OCI-LY7 (cell line): ENCODE results near the gene ATXN1. TPM values are rescaled to one million over a fixed set of nuclear protein-coding genes. Genes with fewer than 3 reads are reported as not detected.

Experiments used
- BruUV-seq: library from RNA; stranded (reverse); fragments of 400-500 nt; replicated peaks from 2 replicates; lab custom pipeline; 2021; lab: Mats Ljungman, UMichigan
- CTCF ChIA-PET: fragments of 300-600 bp; sonication (Branson Sonifier 250); formaldehyde crosslinking; loops from one replicate; lab custom pipeline; 2022; ENCODE audit warnings: antibody characterized with exemption; ENCODE audit not compliant: unreplicated experiment; lab: Charles Lee
- POLR2A ChIA-PET: fragments of 300-600 bp; sonication (Branson Sonifier 250); formaldehyde crosslinking; loops from one replicate; lab custom pipeline; 2022; ENCODE audit warnings: antibody characterized with exemption; lab: Charles Lee
- DNase-seq: peaks from one replicate; pipeline ENCODE4 v3.0.0-alpha.2; 2015; ENCODE audit warnings: low spot score
- H2AFZ ChIP-seq: fragments of 200-600 bp; sonication (generic), shearing (Covaris generic); 2 replicates; pipeline ENCODE4 v1.6.1; 2014; ENCODE audit warnings: mild to moderate bottlenecking, antibody characterized with exemption, low read length, moderate library complexity
- H3K27ac ChIP-seq: fragments of 200-600 bp; sonication (generic); 2 replicates; pipeline ENCODE4 v1.5.1; 2014; ENCODE audit warnings: mixed run types, low read depth, mild to moderate bottlenecking, moderate library complexity, low read length, inconsistent platforms; ENCODE audit not compliant: poor library complexity, severe bottlenecking
- H3K36me3 ChIP-seq: fragments of 200-600 bp; sonication (generic); 2 replicates; pipeline ENCODE4 v1.6.1; 2014; ENCODE audit warnings: mild to moderate bottlenecking, antibody characterized with exemption, low read length, moderate library complexity, mixed read lengths; ENCODE audit not compliant: insufficient read depth
- H3K4me1 ChIP-seq: fragments of 200-600 bp; sonication (generic); 2 replicates; pipeline ENCODE4 v1.5.1; 2014; ENCODE audit warnings: mild to moderate bottlenecking, low read length; ENCODE audit not compliant: insufficient read depth, poor library complexity, severe bottlenecking
- H3K4me2 ChIP-seq: fragments of 200-600 bp; sonication (generic); 2 replicates; pipeline ENCODE4 v1.6.1; 2014; ENCODE audit warnings: mild to moderate bottlenecking, low read length
- H3K4me3 ChIP-seq: fragments of 200-600 bp; sonication (generic); 2 replicates; pipeline ENCODE4 v1.5.1; 2014; ENCODE audit warnings: mild to moderate bottlenecking, low read depth, low read length; ENCODE audit not compliant: poor library complexity, severe bottlenecking
- H3K79me2 ChIP-seq: fragments of 200-600 bp; sonication (generic); 2 replicates; pipeline ENCODE4 v1.6.1; 2016; ENCODE audit warnings: low read depth, mild to moderate bottlenecking, low read length, moderate library complexity, mixed read lengths; ENCODE audit not compliant: insufficient read depth
- H3K9me2 ChIP-seq: fragments of 200-600 bp; sonication (generic); 2 replicates; pipeline ENCODE4 v1.6.1; 2016; ENCODE audit warnings: mild to moderate bottlenecking, low read length, mixed read lengths; ENCODE audit not compliant: insufficient read depth
- H3K9me3 ChIP-seq: fragments of 200-600 bp; sonication (generic); 2 replicates; pipeline ENCODE4 v1.6.1; 2014; ENCODE audit warnings: mild to moderate bottlenecking, mixed run types, low read length, mixed read lengths
- H4K20me1 ChIP-seq: fragments of 200-600 bp; sonication (generic); 2 replicates; pipeline ENCODE4 v1.6.1; 2014; ENCODE audit warnings: mild to moderate bottlenecking, antibody characterized with exemption, low read length, moderate library complexity, mixed read lengths; ENCODE audit not compliant: insufficient read depth
- EZH2phosphoT487 ChIP-seq: fragments of 200-600 bp; sonication (generic); IDR thresholded peaks from 2 replicates; pipeline ENCODE4 v1.6.1; 2018; ENCODE audit warnings: low read depth, borderline replicate concordance, mild to moderate bottlenecking, mixed run types, antibody characterized with exemption, low read length, moderate library complexity, mixed read lengths
- intact Hi-C: fragments of 100-400 bp; cut with micrococcal nuclease; formaldehyde crosslinking; loops from one replicate; pipeline ENCODE4 v1.10.0; 2022; ENCODE audit not compliant: unreplicated experiment
- total RNA-seq, 2 experiments: library from RNA; depleted of rRNA in 1 of 2; stranded (reverse); fragments of >200 nt in 1 of 2; shearing (Covaris generic) in 1 of 2; gene quantifications; 2 replicates each; pipeline ENCODE4 v1.2.3, GENCODE V29; 2014 to 2022
- TF ChIP-seq, protein P1 (sequence below): fragments of 200-600 bp; sonication (generic); conservative IDR thresholded peaks from 2 replicates; pipeline ENCODE4 v1.5.1; 2014; ENCODE audit warnings: mild to moderate bottlenecking, antibody characterized with exemption, low read length, moderate library complexity, mixed read lengths

Gene ATXN1
- total RNA-seq, 2 experiments from 2014 or later, result not detected

GRCh38 chr6:16482702-16483314, 278.5 kb downstream of the ATXN1 start:
- Histone ChIP-seq H3K27ac (no peak overlapping the region), H3K79me2 (no peaks in the 10 kb centered on the region), H3K9me2 (no peaks in the 10 kb centered on the region), H2AFZ (no peak overlapping the region), H3K9me3 (no peaks in the 10 kb centered on the region), H3K36me3 (no peaks in the 10 kb centered on the region), H3K4me3 (no peak overlapping the region), H4K20me1 (no peaks in the 10 kb centered on the region), H3K4me1 (no peaks in the 10 kb centered on the region), H3K4me2 (no peak overlapping the region)
- no TSS peak for BruUV-seq
- CTCF ChIA-PET, result no interaction called here
- POLR2A ChIA-PET, result interaction anchor here (0.8 to 1.8 kb wide), 3 partner anchors 10 to 54 kb away, joined by 3 to 4 read pairs (median 3); no protein-coding TSS in a partner anchor
- no peak for DNase-seq
- intact Hi-C loops, result no loop called here
- TF ChIP-seq EZH2phosphoT487, result no peak
- TF ChIP-seq, protein P1, sequence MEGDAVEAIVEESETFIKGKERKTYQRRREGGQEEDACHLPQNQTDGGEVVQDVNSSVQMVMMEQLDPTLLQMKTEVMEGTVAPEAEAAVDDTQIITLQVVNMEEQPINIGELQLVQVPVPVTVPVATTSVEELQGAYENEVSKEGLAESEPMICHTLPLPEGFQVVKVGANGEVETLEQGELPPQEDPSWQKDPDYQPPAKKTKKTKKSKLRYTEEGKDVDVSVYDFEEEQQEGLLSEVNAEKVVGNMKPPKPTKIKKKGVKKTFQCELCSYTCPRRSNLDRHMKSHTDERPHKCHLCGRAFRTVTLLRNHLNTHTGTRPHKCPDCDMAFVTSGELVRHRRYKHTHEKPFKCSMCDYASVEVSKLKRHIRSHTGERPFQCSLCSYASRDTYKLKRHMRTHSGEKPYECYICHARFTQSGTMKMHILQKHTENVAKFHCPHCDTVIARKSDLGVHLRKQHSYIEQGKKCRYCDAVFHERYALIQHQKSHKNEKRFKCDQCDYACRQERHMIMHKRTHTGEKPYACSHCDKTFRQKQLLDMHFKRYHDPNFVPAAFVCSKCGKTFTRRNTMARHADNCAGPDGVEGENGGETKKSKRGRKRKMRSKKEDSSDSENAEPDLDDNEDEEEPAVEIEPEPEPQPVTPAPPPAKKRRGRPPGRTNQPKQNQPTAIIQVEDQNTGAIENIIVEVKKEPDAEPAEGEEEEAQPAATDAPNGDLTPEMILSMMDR, result no peak

GRCh38 chr6:16481697-16482399, 279.4 kb downstream of the ATXN1 start:
- BruUV-seq, result no TSS peak
- no peak overlapping the region for H3K4me3 ChIP-seq
- H3K79me2 ChIP-seq, result no peaks in the 10 kb centered on the region
- ChIA-PET CTCF (no interaction called here), POLR2A (interaction anchor here (0.8 to 1.8 kb wide), 3 partner anchors 10 to 53 kb away, joined by 3 to 4 read pairs (median 3); no protein-coding TSS in a partner anchor)
- no peak overlapping the region for H3K27ac ChIP-seq
- no peak for DNase-seq
- TF ChIP-seq, protein P1, result no peak
- TF ChIP-seq EZH2phosphoT487, result no peak
- H2AFZ ChIP-seq, result no peak overlapping the region
- intact Hi-C loops, result no loop called here
- H3K9me2 ChIP-seq, result no peaks in the 10 kb centered on the region
- H3K36me3 ChIP-seq, result no peaks in the 10 kb centered on the region
- H4K20me1 ChIP-seq, result no peaks in the 10 kb centered on the region
- no peaks in the 10 kb centered on the region for H3K4me1 ChIP-seq
- no peak overlapping the region for H3K4me2 ChIP-seq
- no peaks in the 10 kb centered on the region for H3K9me3 ChIP-seq
